PC-3 (cell line): ENCODE data around the gene UBE2E1.
A peak's percentile ranks its signal among the peaks of the same experiment; 100 is the strongest.

ENCODE experiments used
- EZH2 ChIP-seq: fragments of 300-600 bp; sonication (generic); IDR thresholded peaks from one replicate; pipeline ENCODE4 v1.6.1; 2017; ENCODE audit warnings: antibody characterized with exemption, mild to moderate bottlenecking, low read length; ENCODE audit not compliant: unreplicated experiment
- TF ChIP-seq, protein P1 (sequence below): fragments of 300-600 bp; sonication (generic); conservative IDR thresholded peaks from 2 replicates; pipeline ENCODE4 v1.5.1; 2017; ENCODE audit warnings: antibody characterized with exemption, low read depth, mild to moderate bottlenecking, low read length

DNA sequence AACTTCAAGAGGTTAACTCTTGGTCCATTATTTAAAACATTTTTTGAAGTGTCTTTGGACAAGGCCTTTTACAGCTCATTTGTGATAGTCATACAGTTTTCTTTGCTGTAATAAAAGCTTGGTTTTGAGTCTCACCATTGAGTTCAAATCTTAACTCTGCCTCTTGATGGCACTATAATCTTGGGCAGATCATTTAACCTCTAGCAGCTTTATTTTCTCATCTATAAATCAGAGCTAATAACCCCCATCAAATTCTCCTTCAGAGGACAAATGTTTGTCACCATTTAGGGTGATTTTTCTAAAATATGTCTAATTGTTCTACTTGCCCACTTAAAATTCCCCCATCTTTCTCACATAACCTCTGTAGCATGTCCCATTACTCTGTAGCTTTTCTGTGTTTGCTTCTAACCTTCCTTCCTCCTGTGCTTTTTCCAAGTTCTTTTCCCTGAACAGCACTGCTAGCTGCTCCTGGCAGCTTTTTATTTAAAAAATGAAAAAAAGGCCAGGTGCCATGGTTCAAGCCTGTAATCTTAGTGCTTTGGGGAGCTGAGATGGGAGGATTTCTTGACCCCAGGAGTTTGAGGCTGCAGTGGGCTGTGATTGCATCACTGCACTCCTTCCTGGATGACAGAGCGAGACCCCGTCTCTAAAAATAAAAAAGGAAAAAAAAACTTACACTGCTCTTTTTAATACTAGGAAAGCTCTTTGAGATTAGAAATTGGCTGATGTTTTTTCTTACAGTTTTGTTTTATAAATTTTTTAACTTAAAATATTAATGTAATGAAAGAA is 28.5 kb downstream of the UBE2E1 start:
- TF ChIP-seq, protein P1, sequence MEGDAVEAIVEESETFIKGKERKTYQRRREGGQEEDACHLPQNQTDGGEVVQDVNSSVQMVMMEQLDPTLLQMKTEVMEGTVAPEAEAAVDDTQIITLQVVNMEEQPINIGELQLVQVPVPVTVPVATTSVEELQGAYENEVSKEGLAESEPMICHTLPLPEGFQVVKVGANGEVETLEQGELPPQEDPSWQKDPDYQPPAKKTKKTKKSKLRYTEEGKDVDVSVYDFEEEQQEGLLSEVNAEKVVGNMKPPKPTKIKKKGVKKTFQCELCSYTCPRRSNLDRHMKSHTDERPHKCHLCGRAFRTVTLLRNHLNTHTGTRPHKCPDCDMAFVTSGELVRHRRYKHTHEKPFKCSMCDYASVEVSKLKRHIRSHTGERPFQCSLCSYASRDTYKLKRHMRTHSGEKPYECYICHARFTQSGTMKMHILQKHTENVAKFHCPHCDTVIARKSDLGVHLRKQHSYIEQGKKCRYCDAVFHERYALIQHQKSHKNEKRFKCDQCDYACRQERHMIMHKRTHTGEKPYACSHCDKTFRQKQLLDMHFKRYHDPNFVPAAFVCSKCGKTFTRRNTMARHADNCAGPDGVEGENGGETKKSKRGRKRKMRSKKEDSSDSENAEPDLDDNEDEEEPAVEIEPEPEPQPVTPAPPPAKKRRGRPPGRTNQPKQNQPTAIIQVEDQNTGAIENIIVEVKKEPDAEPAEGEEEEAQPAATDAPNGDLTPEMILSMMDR, result peak; percentile 46; the same call in 1 of the 2 replicates
- no peak for TF ChIP-seq EZH2
